LoVo (cell line): Measurements from ENCODE around the gene LCLAT1.

Source experiments
- DNase-seq: peaks from one replicate; pipeline ENCODE4 v3.0.0-alpha.2; 2016; ENCODE audit warnings: low spot score

LCLAT1 gene

GRCh38 chr2:30675758-30676157 is 228.7 kb downstream of the LCLAT1 start:
- no peak for DNase-seq

- DNase-seq: no peak
Observed at GRCh38 chr2:30677231-30677630, 230.2 kb downstream of the LCLAT1 start.

GRCh38 chr2:30677861-30678385 is 230.9 kb downstream of the LCLAT1 start:
- no peak for DNase-seq

GRCh38 chr2:30678410-30679137 is 231.5 kb downstream of the LCLAT1 start:
- DNase-seq: no peak

- DNase-seq: no peak
Observed at GRCh38 chr2:30679426-30680088, 232.5 kb downstream of the LCLAT1 start.

- DNase-seq: no peak
Observed at GRCh38 chr2:30680121-30680520, 233.1 kb downstream of the LCLAT1 start.

GRCh38 chr2:30681022-30681421 is 234.0 kb downstream of the LCLAT1 start:
- DNase-seq: no peak

GRCh38 chr2:30683236-30683956 is 236.3 kb downstream of the LCLAT1 start:
- DNase-seq: no peak

- no peak for DNase-seq
Observed at GRCh38 chr2:30684026-30684425, 237.0 kb downstream of the LCLAT1 start.

- DNase-seq: no peak
Observed at GRCh38 chr2:30684516-30684915, 237.5 kb downstream of the LCLAT1 start.

- no peak for DNase-seq
Observed at GRCh38 chr2:30684996-30685395, 237.9 kb downstream of the LCLAT1 start.

GRCh38 chr2:30686000-30686399 is 239.0 kb downstream of the LCLAT1 start:
- no peak for DNase-seq

- DNase-seq: no peak
Observed at GRCh38 chr2:30686669-30687068, 239.6 kb downstream of the LCLAT1 start.

- no peak for DNase-seq
Observed at GRCh38 chr2:30688956-30689401, 241.9 kb downstream of the LCLAT1 start.

- DNase-seq: no peak
Observed at GRCh38 chr2:30689496-30690125, 242.6 kb downstream of the LCLAT1 start.

GRCh38 chr2:30690126-30690561 is 243.1 kb downstream of the LCLAT1 start:
- DNase-seq: no peak

GRCh38 chr2:30691091-30691947 is 244.3 kb downstream of the LCLAT1 start:
- no peak for DNase-seq

GRCh38 chr2:30691948-30692828 is 245.1 kb downstream of the LCLAT1 start:
- no peak for DNase-seq

- DNase-seq: no peak
Observed at GRCh38 chr2:30692829-30693275, 245.8 kb downstream of the LCLAT1 start.
